H9 (cell line): ENCODE measurements around the gene EML4. TPM values are rescaled to one million over a fixed set of nuclear protein-coding genes. Genes with fewer than 3 reads are reported as not detected.

Experiments used
- DNase-seq: peaks from one replicate; pipeline ENCODE4 v3.0.0-alpha.2; 2017
- H2AFZ ChIP-seq: one replicate; pipeline ENCODE4 v1.6.1; 2013; ENCODE audit warnings: mild to moderate bottlenecking, low read length, control low read depth, moderate library complexity
- H2AK5ac ChIP-seq: 2 replicates; pipeline ENCODE4 v1.6.1; 2013; ENCODE audit warnings: low read length, control low read depth, mixed read lengths; ENCODE audit not compliant: insufficient read length
- H2BK120ac ChIP-seq: one replicate; pipeline ENCODE4 v1.6.1; 2013; ENCODE audit warnings: low read depth, mild to moderate bottlenecking, low read length, control low read depth, inconsistent platforms; ENCODE audit not compliant: poor library complexity, severe bottlenecking
- H2BK12ac ChIP-seq: 2 replicates; pipeline ENCODE4 v1.6.1; 2013; ENCODE audit warnings: low read length, control low read depth, mixed read lengths, low read depth; ENCODE audit not compliant: insufficient read length
- H2BK15ac ChIP-seq: 2 replicates; pipeline ENCODE4 v1.6.1; 2013; ENCODE audit warnings: low read depth, low read length, control low read depth
- H2BK20ac ChIP-seq: one replicate; pipeline ENCODE4 v1.6.1; 2013; ENCODE audit warnings: low read depth, mild to moderate bottlenecking, low read length, control low read depth, inconsistent platforms; ENCODE audit not compliant: poor library complexity, severe bottlenecking
- H2BK5ac ChIP-seq: 2 replicates; pipeline ENCODE4 v1.6.1; 2013; ENCODE audit warnings: low read length, control low read depth, mixed read lengths; ENCODE audit not compliant: insufficient read length
- H3K14ac ChIP-seq: 2 replicates; pipeline ENCODE4 v1.6.1; 2013; ENCODE audit warnings: low read length, control low read depth; ENCODE audit not compliant: insufficient read depth
- H3K18ac ChIP-seq: 2 replicates; pipeline ENCODE4 v1.6.1; 2013; ENCODE audit warnings: low read depth, mild to moderate bottlenecking, mixed read lengths, low read length, control low read depth; ENCODE audit not compliant: insufficient read length
- H3K23ac ChIP-seq: 2 replicates; pipeline ENCODE4 v1.6.1; 2013; ENCODE audit warnings: low read length, control low read depth, mixed read lengths, low read depth; ENCODE audit not compliant: insufficient read length
- H3K23me2 ChIP-seq: 2 replicates; pipeline ENCODE4 v1.6.1; 2013; ENCODE audit warnings: low read depth, mild to moderate bottlenecking, mixed read lengths, low read length, control low read depth; ENCODE audit not compliant: insufficient read length, poor library complexity, severe bottlenecking
- H3K27ac ChIP-seq: 2 replicates; pipeline ENCODE4 v1.5.1; 2013; ENCODE audit warnings: low read length, control low read depth, mixed read lengths, low read depth; ENCODE audit not compliant: insufficient read length
- H3K27me3 ChIP-seq: 2 replicates; pipeline ENCODE4 v1.6.1; 2013; ENCODE audit warnings: low read length, control low read depth, inconsistent platforms; ENCODE audit not compliant: insufficient read depth
- H3K4ac ChIP-seq: 2 replicates; pipeline ENCODE4 v1.6.1; 2013; ENCODE audit warnings: low read depth, mild to moderate bottlenecking, control low read depth, inconsistent platforms, low read length, moderate library complexity
- H3K4me1 ChIP-seq: 2 replicates; pipeline ENCODE4 v1.6.1; 2013; ENCODE audit warnings: low read length, control low read depth, inconsistent platforms; ENCODE audit not compliant: insufficient read depth
- H3K4me2 ChIP-seq: 2 replicates; pipeline ENCODE4 v1.6.1; 2013; ENCODE audit warnings: low read length, control low read depth, mixed read lengths; ENCODE audit not compliant: insufficient read length, insufficient read depth
- H3K56ac ChIP-seq: 2 replicates; pipeline ENCODE4 v1.6.1; 2013; ENCODE audit warnings: low read depth, mild to moderate bottlenecking, mixed read lengths, low read length, control low read depth; ENCODE audit not compliant: insufficient read length
- H3K79me1 ChIP-seq: 2 replicates; pipeline ENCODE4 v1.6.1; 2013; ENCODE audit warnings: low read depth, mild to moderate bottlenecking, moderate library complexity, low read length, control low read depth, inconsistent platforms; ENCODE audit not compliant: insufficient read depth, poor library complexity, severe bottlenecking
- H3K79me2 ChIP-seq: 2 replicates; pipeline ENCODE4 v1.6.1; 2013; ENCODE audit warnings: low read length, control low read depth, inconsistent platforms; ENCODE audit not compliant: insufficient read depth
- H3K9ac ChIP-seq: 2 replicates; pipeline ENCODE4 v1.6.1; 2013; ENCODE audit warnings: low read length, control low read depth, mixed read lengths; ENCODE audit not compliant: insufficient read length; ENCODE audit errors: extremely low read depth
- H3K9me3 ChIP-seq: one replicate; pipeline ENCODE4 v1.6.1; 2013; ENCODE audit warnings: low read depth, low read length, inconsistent platforms; ENCODE audit not compliant: control insufficient read depth
- H3T11ph ChIP-seq: one replicate; pipeline ENCODE4 v1.6.1; 2013; ENCODE audit warnings: mild to moderate bottlenecking, low read length, control low read depth, inconsistent platforms
- H4K20me1 ChIP-seq: one replicate; pipeline ENCODE4 v1.6.1; 2013; ENCODE audit not compliant: control insufficient read depth, insufficient read length, insufficient read depth
- H4K5ac ChIP-seq: 2 replicates; pipeline ENCODE4 v1.6.1; 2013; ENCODE audit warnings: low read depth, mild to moderate bottlenecking, mixed read lengths, low read length, control low read depth; ENCODE audit not compliant: insufficient read length
- H4K8ac ChIP-seq: replicated peaks from 2 replicates; pipeline ENCODE4 v1.6.1; 2013; ENCODE audit warnings: low read length, control low read depth, mixed read lengths, low read depth; ENCODE audit not compliant: insufficient read length
- H4K91ac ChIP-seq: 2 replicates; pipeline ENCODE4 v1.6.1; 2013; ENCODE audit warnings: low read depth, mild to moderate bottlenecking, moderate library complexity, mixed read lengths, low read length, control low read depth; ENCODE audit not compliant: insufficient read length
- H3K27ac Mint-ChIP-seq, 3 experiments: 2 replicates in 2 of 3; 3 replicates in 1 of 3; pipeline ENCODE4 v1.8.0; 2020 to 2021; ENCODE audit warnings: mixed read lengths in 3 of 3, mild to moderate bottlenecking in 1 of 3, moderate library complexity in 1 of 3
- H3K27me3 Mint-ChIP-seq: 2 replicates; pipeline ENCODE4 v1.8.0; 2021; ENCODE audit warnings: low read depth, mild to moderate bottlenecking, moderate library complexity, mixed read lengths
- H3K36me3 Mint-ChIP-seq, 3 experiments: 2 replicates in 2 of 3; 3 replicates in 1 of 3; pipeline ENCODE4 v1.8.0; 2020 to 2021; ENCODE audit warnings: low read depth in 3 of 3, mixed read lengths in 3 of 3; ENCODE audit not compliant: insufficient read depth in 1 of 3
- H3K4me1 Mint-ChIP-seq, 2 experiments: 2 replicates each; pipeline ENCODE4 v1.8.0; 2020; ENCODE audit warnings: mixed read lengths in 2 of 2
- H3K4me3 Mint-ChIP-seq, 2 experiments: 2 replicates in 1 of 2; 3 replicates in 1 of 2; pipeline ENCODE4 v1.8.0; 2020 to 2021; ENCODE audit warnings: mild to moderate bottlenecking in 2 of 2, mixed read lengths in 2 of 2, moderate library complexity in 1 of 2
- H3K9me3 Mint-ChIP-seq, 2 experiments: 2 replicates in 1 of 2; 3 replicates in 1 of 2; pipeline ENCODE4 v1.8.0; 2020; ENCODE audit warnings: mild to moderate bottlenecking in 2 of 2, mixed read lengths in 2 of 2, moderate library complexity in 1 of 2
- WGBS: extraction: QIAGEN DNeasy Blood & Tissue Kit; methylation state at CpG from one replicate; pipeline ENCODE4 v1.1.7; 2013; ENCODE audit warnings: missing lambda C conversion rate, low lambda C conversion rate, mixed read lengths; ENCODE audit not compliant: insufficient read length; ENCODE audit errors: extremely low coverage; 5-methylcytosine and 5-hydroxymethylcytosine counted together
- total RNA-seq: library from RNA; stranded (reverse); gene quantifications from 2 replicates; pipeline ENCODE4 v1.2.1, GENCODE V29; 2021
- TF ChIP-seq, protein P1 (sequence below): fragments of 200-600 bp; sonication (generic); conservative IDR thresholded peaks from 3 replicates; pipeline ENCODE4 v1.8.0; 2021; ENCODE audit warnings: antibody characterized with exemption, mild to moderate bottlenecking

EML4 gene
- total RNA-seq, 1 experiment from 2014 or later, result 68.6 TPM

GRCh38 chr2:42315844-42316470, 146.8 kb downstream of the EML4 start:
- H3K4me1 Mint-ChIP-seq, result no peaks in the 10 kb centered on the region
- Histone ChIP-seq H3K4me1 (no peaks in the 10 kb centered on the region), H3K23me2 (no peaks in the 10 kb centered on the region), H3K27me3 (no peaks in the 10 kb centered on the region), H3K79me1 (no peaks in the 10 kb centered on the region), H3K14ac (no peak overlapping the region), H3K27ac (no peak overlapping the region), H2AK5ac (no peak overlapping the region), H3K56ac (no peak overlapping the region), H3K4me2 (no peak overlapping the region), H4K5ac (no peak overlapping the region), H3K79me2 (no peaks in the 10 kb centered on the region), H2BK5ac (no peak overlapping the region), H2BK120ac (no peak overlapping the region), H3K9me3 (no peaks in the 10 kb centered on the region), H2BK15ac (no peak overlapping the region), H3K23ac (no peak overlapping the region), H3K4ac (no peak overlapping the region), H4K91ac (no peak overlapping the region), H3K9ac (no peak overlapping the region), H3K18ac (no peak overlapping the region), H3T11ph (no peak overlapping the region), H4K8ac (no peak overlapping the region), H4K20me1 (no peaks in the 10 kb centered on the region), H2AFZ (no peak overlapping the region), H2BK12ac (no peak overlapping the region), H2BK20ac (no peak overlapping the region)
- no peaks in the 10 kb centered on the region for H3K27me3 Mint-ChIP-seq
- 0 out of 7 replicates have a peak overlapping the region, but pooled peaks of 1 of the 3 experiments have one; percentile 76 for H3K27ac Mint-ChIP-seq
- H3K36me3 Mint-ChIP-seq, result peaks cover 17 to 29% (median 20%) of the 10 kb centered on the region in 3 experiments; a peak in 6 of 7 replicates
- H3K4me3 Mint-ChIP-seq, result no peak overlapping the region
- WGBS, result no CpG with 5 or more reads among the region's 6 CpGs
- no peak for DNase-seq
- no peaks in the 10 kb centered on the region for H3K9me3 Mint-ChIP-seq
- TF ChIP-seq, protein P1, sequence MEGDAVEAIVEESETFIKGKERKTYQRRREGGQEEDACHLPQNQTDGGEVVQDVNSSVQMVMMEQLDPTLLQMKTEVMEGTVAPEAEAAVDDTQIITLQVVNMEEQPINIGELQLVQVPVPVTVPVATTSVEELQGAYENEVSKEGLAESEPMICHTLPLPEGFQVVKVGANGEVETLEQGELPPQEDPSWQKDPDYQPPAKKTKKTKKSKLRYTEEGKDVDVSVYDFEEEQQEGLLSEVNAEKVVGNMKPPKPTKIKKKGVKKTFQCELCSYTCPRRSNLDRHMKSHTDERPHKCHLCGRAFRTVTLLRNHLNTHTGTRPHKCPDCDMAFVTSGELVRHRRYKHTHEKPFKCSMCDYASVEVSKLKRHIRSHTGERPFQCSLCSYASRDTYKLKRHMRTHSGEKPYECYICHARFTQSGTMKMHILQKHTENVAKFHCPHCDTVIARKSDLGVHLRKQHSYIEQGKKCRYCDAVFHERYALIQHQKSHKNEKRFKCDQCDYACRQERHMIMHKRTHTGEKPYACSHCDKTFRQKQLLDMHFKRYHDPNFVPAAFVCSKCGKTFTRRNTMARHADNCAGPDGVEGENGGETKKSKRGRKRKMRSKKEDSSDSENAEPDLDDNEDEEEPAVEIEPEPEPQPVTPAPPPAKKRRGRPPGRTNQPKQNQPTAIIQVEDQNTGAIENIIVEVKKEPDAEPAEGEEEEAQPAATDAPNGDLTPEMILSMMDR, result no peak
